Sigmoid colon (tissue), 7 donors: ENCODE measurements around the gene MAGEF1. TPM values are rescaled to one million over a fixed set of nuclear protein-coding genes. Genes with fewer than 3 reads are reported as not detected.
A peak's percentile ranks its signal among the peaks of the same experiment; 100 is the strongest.

Experiments
- DNase-seq: peaks from one replicate; pipeline ENCODE4 v3.0.0-alpha.2; 2019
- H3K27ac ChIP-seq, 4 donors: fragments of 200-600 bp; sonication (generic); one replicate each; pipeline ENCODE4 v1.5.1; 2016 to 2019; ENCODE audit warnings: mild to moderate bottlenecking in 1 of 4
- H3K27me3 ChIP-seq, 3 donors: fragments of 200-600 bp; sonication (generic); one replicate each; pipeline ENCODE4 v1.5.1; 2019; ENCODE audit warnings: mild to moderate bottlenecking in 1 of 3
- H3K36me3 ChIP-seq, 4 donors: fragments of 200-600 bp; sonication (generic); one replicate each; pipeline ENCODE4 v1.5.1; 2016 to 2019
- H3K4me1 ChIP-seq, 4 donors: fragments of 200-600 bp; sonication (generic); one replicate each; pipeline ENCODE4 v1.5.1; 2017 to 2019
- H3K4me3 ChIP-seq, 4 donors: fragments of 200-600 bp; sonication (generic); one replicate each; pipeline ENCODE4 v1.5.1; 2017 to 2019; ENCODE audit warnings: mild to moderate bottlenecking in 2 of 4, moderate library complexity in 1 of 4
- H3K9me3 ChIP-seq, 4 donors: fragments of 200-600 bp in 3 of 4; sonication (generic) in 3 of 4; one replicate each; pipeline versions ENCODE4 v1.5.1 to v1.6.1; 2013 to 2019
- EP300 ChIP-seq, 4 donors: sonication (generic); formaldehyde crosslinking; IDR thresholded peaks; one replicate each; pipeline ENCODE4 v1.6.1; 2017; ENCODE audit warnings: antibody characterized with exemption in 4 of 4
- POLR2A ChIP-seq, 2 donors: fragments of 450-650 bp; IDR thresholded peaks; one replicate each; pipeline ENCODE4 v1.6.1; 2016; ENCODE audit warnings: antibody characterized with exemption in 2 of 2, mild to moderate bottlenecking in 2 of 2, moderate library complexity in 2 of 2
- POLR2AphosphoS5 ChIP-seq, 4 donors: sonication (generic); formaldehyde crosslinking; IDR thresholded peaks; one replicate each; pipeline ENCODE4 v1.6.1; 2017; ENCODE audit warnings: antibody characterized with exemption in 4 of 4
- whole genome bisulfite sequencing, 2 donors: extraction: QIAGEN DNeasy Blood & Tissue Kit; methylation state at CpG; one replicate each; pipeline ENCODE4 v1.1.7; 2013; 5-methylcytosine and 5-hydroxymethylcytosine counted together
- intact Hi-C: fragments of 100-400 bp; cut with DNase I; formaldehyde crosslinking; loops from one replicate; pipeline ENCODE4 v1.15.1; 2023
- polyA plus RNA-seq, 3 donors: library from polyadenylated mRNA; stranded (reverse); fragments of 200-250 nt; gene quantifications; one replicate each; pipeline ENCODE4 v1.2.3, GENCODE V29; 2013
- total RNA-seq, 4 donors: library from RNA; depleted of rRNA; stranded (reverse); fragments of >200 nt; gene quantifications; one replicate each; pipeline ENCODE4 v1.1.0, GENCODE V29; 2016
- TF ChIP-seq, protein P1 (sequence below), 4 experiments: fragments of 450-650 bp in 3 of 4; fragments of 200-600 bp in 1 of 4; IDR thresholded peaks; one replicate each; pipeline ENCODE4 v1.5.1; 2016 to 2019; ENCODE audit warnings: antibody characterized with exemption in 4 of 4, mild to moderate bottlenecking in 3 of 4, moderate library complexity in 2 of 4
- donor health status: healthy with polysubstance abuse.
- donor health status: Bipolar disorder and iron deficiency.
- donor health status: healthy.

Gene MAGEF1
- total and polyA plus RNA-seq, 7 donors = 29.4 to 43.6 (median 32.9) TPM

GRCh38 chr3:184728010-184728527 lies 16.2 kb upstream of the MAGEF1 start:
- no peak for DNase-seq
- 59 to 87% methylated on average over 6 of the region's 6 CpGs for WGBS, 2 donors

GRCh38 chr3:184727357-184728009 lies 15.6 kb upstream of the MAGEF1 start:
- Histone ChIP-seq H3K27me3 (no peaks in the 10 kb centered on the region), H3K36me3 (no peaks in the 10 kb centered on the region), H3K9me3 (no peaks in the 10 kb centered on the region), H3K4me3 (no peak overlapping the region), H3K27ac (peak overlapping the region in 1 of 4 donors; percentile 37), H3K4me1 (peaks cover 0 to 8% (median 4%) of the 10 kb centered on the region in 4 donors)
- WGBS, 2 donors = 19 to 43% methylated on average over 10 of the region's 10 CpGs
- DNase-seq = peak; percentile 78
- intact Hi-C loops = loop anchor here (1.0 to 5.0 kb wide), 2 partner anchors 50 to 166 kb away; partner anchors contain the start of gene EPHB3
- TF ChIP-seq POLR2AphosphoS5 (IDR thresholded peaks at IDR 0.05) = peak in 1 of 4 donors; percentile 14
- TF ChIP-seq POLR2A (IDR thresholded peaks at IDR 0.05) = no peak
- TF ChIP-seq, protein P1, sequence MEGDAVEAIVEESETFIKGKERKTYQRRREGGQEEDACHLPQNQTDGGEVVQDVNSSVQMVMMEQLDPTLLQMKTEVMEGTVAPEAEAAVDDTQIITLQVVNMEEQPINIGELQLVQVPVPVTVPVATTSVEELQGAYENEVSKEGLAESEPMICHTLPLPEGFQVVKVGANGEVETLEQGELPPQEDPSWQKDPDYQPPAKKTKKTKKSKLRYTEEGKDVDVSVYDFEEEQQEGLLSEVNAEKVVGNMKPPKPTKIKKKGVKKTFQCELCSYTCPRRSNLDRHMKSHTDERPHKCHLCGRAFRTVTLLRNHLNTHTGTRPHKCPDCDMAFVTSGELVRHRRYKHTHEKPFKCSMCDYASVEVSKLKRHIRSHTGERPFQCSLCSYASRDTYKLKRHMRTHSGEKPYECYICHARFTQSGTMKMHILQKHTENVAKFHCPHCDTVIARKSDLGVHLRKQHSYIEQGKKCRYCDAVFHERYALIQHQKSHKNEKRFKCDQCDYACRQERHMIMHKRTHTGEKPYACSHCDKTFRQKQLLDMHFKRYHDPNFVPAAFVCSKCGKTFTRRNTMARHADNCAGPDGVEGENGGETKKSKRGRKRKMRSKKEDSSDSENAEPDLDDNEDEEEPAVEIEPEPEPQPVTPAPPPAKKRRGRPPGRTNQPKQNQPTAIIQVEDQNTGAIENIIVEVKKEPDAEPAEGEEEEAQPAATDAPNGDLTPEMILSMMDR (IDR thresholded peaks at IDR 0.05) = peak; percentile 42 to 75 (median 57)
- no peak for TF ChIP-seq EP300 (IDR thresholded peaks at IDR 0.05)

More at GRCh38 chr3:184728010-184728527, 16.2 kb upstream of the MAGEF1 start:
- no peaks in the 10 kb centered on the region for H3K36me3 ChIP-seq
- H3K27me3 ChIP-seq = no peaks in the 10 kb centered on the region
- intact Hi-C loops = loop anchor here (5.0 kb wide), 1 partner anchor 49 kb away; no protein-coding TSS in a partner anchor
- no peaks in the 10 kb centered on the region for H3K9me3 ChIP-seq
- peaks cover 0 to 8% (median 4%) of the 10 kb centered on the region in 4 donors for H3K4me1 ChIP-seq
- TF ChIP-seq POLR2A (IDR thresholded peaks at IDR 0.05) (no peak), POLR2AphosphoS5 (IDR thresholded peaks at IDR 0.05) (no peak), EP300 (IDR thresholded peaks at IDR 0.05) (no peak)
- TF ChIP-seq, protein P1 (IDR thresholded peaks at IDR 0.05) = no peak
- H3K27ac ChIP-seq = no peak overlapping the region
- H3K4me3 ChIP-seq = no peak overlapping the region

DNA sequence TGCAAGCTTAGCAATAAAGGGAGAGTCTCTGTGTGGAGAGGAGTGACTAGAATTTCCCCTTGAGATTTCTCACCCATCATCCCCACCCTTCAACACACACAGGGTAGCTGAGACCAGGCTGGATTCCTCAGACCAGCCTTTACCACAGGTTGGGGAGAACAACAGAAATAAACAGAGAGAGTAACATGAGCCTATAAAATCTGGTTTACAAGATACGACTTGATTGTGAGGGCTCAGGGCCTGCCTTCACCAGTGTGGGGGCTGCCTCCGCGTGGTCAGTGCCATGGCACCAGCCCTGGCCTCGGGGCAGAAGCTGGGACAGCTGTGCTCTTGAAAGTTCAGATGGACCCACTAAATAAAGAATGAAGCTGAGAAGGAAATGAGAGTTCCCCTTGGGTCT lies 14.6 kb upstream of the MAGEF1 start:
- intact Hi-C loops = loop anchor here (5.0 kb wide), 1 partner anchor 51 kb away; no protein-coding TSS in a partner anchor
- H3K27me3 ChIP-seq = no peaks in the 10 kb centered on the region
- WGBS, 2 donors = 58 to 71% methylated on average over 4 of the region's 4 CpGs
- H3K9me3 ChIP-seq = no peaks in the 10 kb centered on the region
- no peak overlapping the region for H3K4me3 ChIP-seq
- peaks cover 0 to 8% (median 4%) of the 10 kb centered on the region in 4 donors for H3K4me1 ChIP-seq
- DNase-seq = no peak
- no peaks in the 10 kb centered on the region for H3K36me3 ChIP-seq
- TF ChIP-seq EP300 (IDR thresholded peaks at IDR 0.05) (no peak), POLR2A (IDR thresholded peaks at IDR 0.05) (no peak), POLR2AphosphoS5 (IDR thresholded peaks at IDR 0.05) (no peak)
- TF ChIP-seq, protein P1 (IDR thresholded peaks at IDR 0.05) = no peak
- no peak overlapping the region for H3K27ac ChIP-seq

DNA sequence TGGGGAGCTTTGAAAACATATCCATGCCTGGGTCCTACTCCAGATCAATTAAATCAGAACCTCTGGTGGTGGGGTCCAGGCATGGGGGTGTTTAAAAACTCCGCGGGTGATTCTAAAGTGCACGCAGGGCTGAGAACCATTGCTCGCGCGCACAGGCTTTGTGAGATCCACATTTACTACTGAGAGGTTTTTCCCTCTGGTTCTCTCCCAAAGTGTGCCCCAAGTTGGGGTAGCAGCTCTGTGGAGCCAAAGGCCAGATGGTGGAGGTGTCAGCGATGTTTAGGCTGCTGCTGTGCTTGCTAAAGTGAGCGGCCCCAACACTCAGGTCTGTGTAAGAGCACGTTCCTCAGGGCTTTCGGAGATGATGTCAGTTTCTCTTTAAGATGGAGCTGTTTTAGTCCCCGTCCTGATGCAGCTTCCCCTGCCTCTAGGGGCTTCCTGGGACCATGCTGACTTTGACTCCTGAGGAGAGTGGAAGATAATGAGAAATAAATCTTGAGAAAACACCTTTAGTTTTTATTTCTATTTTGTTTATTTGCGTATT lies 13.4 kb upstream of the MAGEF1 start:
- intact Hi-C loops = loop anchor here (5.0 kb wide), 1 partner anchor 52 kb away; no protein-coding TSS in a partner anchor
- H3K4me1 ChIP-seq = peaks cover 0 to 8% (median 4%) of the 10 kb centered on the region in 4 donors
- no peaks in the 10 kb centered on the region for H3K36me3 ChIP-seq
- no peak for DNase-seq
- no peak overlapping the region for H3K27ac ChIP-seq
- 93% methylated on average over 12 of the region's 12 CpGs for WGBS, 2 donors
- no peak overlapping the region for H3K4me3 ChIP-seq
- no peaks in the 10 kb centered on the region for H3K27me3 ChIP-seq
- TF ChIP-seq POLR2A (IDR thresholded peaks at IDR 0.05) (no peak), POLR2AphosphoS5 (IDR thresholded peaks at IDR 0.05) (no peak), EP300 (IDR thresholded peaks at IDR 0.05) (no peak)
- TF ChIP-seq, protein P1 (IDR thresholded peaks at IDR 0.05) = no peak
- no peaks in the 10 kb centered on the region for H3K9me3 ChIP-seq
